Measurements from ENCODE around the gene EPGN.

- no peak for TF ChIP-seq EZH2 (IDR thresholded peaks at IDR 0.05; ENCODE audit: low read length)
- no peak for TF ChIP-seq CTCF (optimal IDR thresholded peaks at IDR 0.05 in 1 of 3, IDR thresholded peaks at IDR 0.05 in 1 of 3, conservative IDR thresholded peaks at IDR 0.05 in 1 of 3; ENCODE audit: extremely low read depth in 1 of 3, insufficient read depth in 2 of 3, low read length in 3 of 3)
These were observed 17.6 kb downstream of the EPGN start for GRCh38 chr4:74325886-74326285.
